ENCODE results near the gene GRID1. TPM values are rescaled to one million over a fixed set of nuclear protein-coding genes. Genes with fewer than 3 reads are reported as not detected.
"Not testable (repeated sequence)": the region's sequence is repeated elsewhere in the genome, so short reads cannot be mapped to it uniquely, and the experiment has no call there.

GRID1 gene
- total and polyA plus RNA-seq, 5 donors from 2014 or later, result not detected

- Mint-ChIP-seq H3K27ac (no peak overlapping the region), H3K9me3 (no peaks in the 10 kb centered on the region), H3K4me1 (no peaks in the 10 kb centered on the region), H3K36me3 (no peaks in the 10 kb centered on the region), H3K4me3 (no peak overlapping the region), H3K27me3 (no peaks in the 10 kb centered on the region)
- H3K4me1 ChIP-seq (ENCODE audit: control insufficient read depth, insufficient read depth, low read length, poor library complexity, severe bottlenecking), result no peaks in the 10 kb centered on the region
- H3K27ac ChIP-seq (ENCODE audit: insufficient read depth, low read length, poor library complexity, severe bottlenecking), result no peak overlapping the region
- H3K4me3 ChIP-seq (ENCODE audit: low read depth, low read length), result no peak overlapping the region
- no peak for DNase-seq
- H3K27me3 ChIP-seq (ENCODE audit: control insufficient read depth, insufficient read depth, low read length), result no peaks in the 10 kb centered on the region
- H3K36me3 ChIP-seq (ENCODE audit: control insufficient read depth, insufficient read depth, low read length), result no peaks in the 10 kb centered on the region
- no peaks in the 10 kb centered on the region for H3K9me3 ChIP-seq (ENCODE audit: control insufficient read depth in 2 of 2, low read length in 2 of 2)
- ATAC-seq (ENCODE audit: low read depth in 2 of 2), result no peak
Observed at GRCh38 chr10:86082556-86082955, 284.0 kb downstream of the GRID1 start.

GRCh38 chr10:86079088-86079487 is 287.5 kb downstream of the GRID1 start:
- no peaks in the 10 kb centered on the region for H3K36me3 Mint-ChIP-seq
- peak in 1 of 3 donors; percentile 24 for DNase-seq
- Histone ChIP-seq H3K36me3 (ENCODE audit: control insufficient read depth, insufficient read depth, low read length) (no peaks in the 10 kb centered on the region), H3K9me3 (ENCODE audit: control insufficient read depth in 2 of 2, low read length in 2 of 2) (no peaks in the 10 kb centered on the region), H3K27ac (ENCODE audit: insufficient read depth, low read length, poor library complexity, severe bottlenecking) (no peak overlapping the region), H3K4me1 (ENCODE audit: control insufficient read depth, insufficient read depth, low read length, poor library complexity, severe bottlenecking) (no peaks in the 10 kb centered on the region), H3K4me3 (ENCODE audit: low read depth, low read length) (no peak overlapping the region), H3K27me3 (ENCODE audit: control insufficient read depth, insufficient read depth, low read length) (no peaks in the 10 kb centered on the region)
- H3K9me3 Mint-ChIP-seq, result peaks cover 0 to 2% (median 0%) of the 10 kb centered on the region in 7 donors
- no peak overlapping the region for H3K4me3 Mint-ChIP-seq
- H3K4me1 Mint-ChIP-seq, result peaks cover 0 to 4% (median 0%) of the 10 kb centered on the region in 4 donors
- H3K27ac Mint-ChIP-seq, result no peak overlapping the region
- ATAC-seq (ENCODE audit: low read depth in 2 of 2), result no peak
- no peaks in the 10 kb centered on the region for H3K27me3 Mint-ChIP-seq

GRCh38 chr10:86078639-86079035 is 288.0 kb downstream of the GRID1 start:
- Histone ChIP-seq H3K9me3 (ENCODE audit: control insufficient read depth in 2 of 2, low read length in 2 of 2) (no peaks in the 10 kb centered on the region), H3K27ac (ENCODE audit: insufficient read depth, low read length, poor library complexity, severe bottlenecking) (no peak overlapping the region), H3K27me3 (ENCODE audit: control insufficient read depth, insufficient read depth, low read length) (no peaks in the 10 kb centered on the region), H3K36me3 (ENCODE audit: control insufficient read depth, insufficient read depth, low read length) (no peaks in the 10 kb centered on the region), H3K4me3 (ENCODE audit: low read depth, low read length) (no peak overlapping the region), H3K4me1 (ENCODE audit: control insufficient read depth, insufficient read depth, low read length, poor library complexity, severe bottlenecking) (no peaks in the 10 kb centered on the region)
- no peak overlapping the region for H3K27ac Mint-ChIP-seq
- ATAC-seq (ENCODE audit: low read depth in 2 of 2) (no peak), DNase-seq (no peak)
- no peaks in the 10 kb centered on the region for H3K27me3 Mint-ChIP-seq
- H3K9me3 Mint-ChIP-seq, result peaks cover 0 to 2% (median 0%) of the 10 kb centered on the region in 7 donors
- peaks cover 0 to 4% (median 0%) of the 10 kb centered on the region in 4 donors for H3K4me1 Mint-ChIP-seq
- H3K4me3 Mint-ChIP-seq, result no peak overlapping the region
- H3K36me3 Mint-ChIP-seq, result no peaks in the 10 kb centered on the region

GRCh38 chr10:86077871-86078638 is 288.5 kb downstream of the GRID1 start:
- Histone ChIP-seq H3K27me3 (ENCODE audit: control insufficient read depth, insufficient read depth, low read length) (no peaks in the 10 kb centered on the region), H3K4me3 (ENCODE audit: low read depth, low read length) (no peak overlapping the region), H3K36me3 (ENCODE audit: control insufficient read depth, insufficient read depth, low read length) (no peaks in the 10 kb centered on the region), H3K4me1 (ENCODE audit: control insufficient read depth, insufficient read depth, low read length, poor library complexity, severe bottlenecking) (no peaks in the 10 kb centered on the region), H3K27ac (ENCODE audit: insufficient read depth, low read length, poor library complexity, severe bottlenecking) (no peak overlapping the region), H3K9me3 (ENCODE audit: control insufficient read depth in 2 of 2, low read length in 2 of 2) (no peaks in the 10 kb centered on the region)
- H3K4me1 Mint-ChIP-seq, result peaks cover 0 to 4% (median 0%) of the 10 kb centered on the region in 4 donors
- ATAC-seq (ENCODE audit: low read depth in 2 of 2), result no peak
- no peaks in the 10 kb centered on the region for H3K27me3 Mint-ChIP-seq
- no peak overlapping the region for H3K4me3 Mint-ChIP-seq
- H3K9me3 Mint-ChIP-seq, result peaks cover 0 to 2% (median 0%) of the 10 kb centered on the region in 7 donors
- no peaks in the 10 kb centered on the region for H3K36me3 Mint-ChIP-seq
- no peak overlapping the region for H3K27ac Mint-ChIP-seq
- no peak for DNase-seq

- no peaks in the 10 kb centered on the region for H3K36me3 Mint-ChIP-seq
- ATAC-seq (ENCODE audit: low read depth in 2 of 2) (no peak), DNase-seq (no peak)
Observed at GRCh38 chr10:86077271-86077670, 289.3 kb downstream of the GRID1 start.

GRCh38 chr10:86076497-86076896 is 290.1 kb downstream of the GRID1 start:
- DNase-seq, result not testable (repeated sequence)

More at GRCh38 chr10:86077271-86077670, 289.3 kb downstream of the GRID1 start:
- H3K27me3 Mint-ChIP-seq, result no peaks in the 10 kb centered on the region
- Histone ChIP-seq H3K27me3 (ENCODE audit: control insufficient read depth, insufficient read depth, low read length) (no peaks in the 10 kb centered on the region), H3K27ac (ENCODE audit: insufficient read depth, low read length, poor library complexity, severe bottlenecking) (no peak overlapping the region), H3K36me3 (ENCODE audit: control insufficient read depth, insufficient read depth, low read length) (no peaks in the 10 kb centered on the region), H3K9me3 (ENCODE audit: control insufficient read depth in 2 of 2, low read length in 2 of 2) (no peaks in the 10 kb centered on the region), H3K4me3 (ENCODE audit: low read depth, low read length) (no peak overlapping the region), H3K4me1 (ENCODE audit: control insufficient read depth, insufficient read depth, low read length, poor library complexity, severe bottlenecking) (no peaks in the 10 kb centered on the region)
- no peak overlapping the region for H3K27ac Mint-ChIP-seq
- H3K4me3 Mint-ChIP-seq, result no peak overlapping the region
- peaks cover 0 to 2% (median 0%) of the 10 kb centered on the region in 7 donors for H3K9me3 Mint-ChIP-seq
- peaks cover 0 to 4% (median 0%) of the 10 kb centered on the region in 4 donors for H3K4me1 Mint-ChIP-seq

GRCh38 chr10:86075512-86075911 is 291.1 kb downstream of the GRID1 start:
- H3K4me3 Mint-ChIP-seq, result no peak overlapping the region
- no peak for DNase-seq
- ATAC-seq (ENCODE audit: low read depth in 2 of 2), result no peak

More at GRCh38 chr10:86076497-86076896, 290.1 kb downstream of the GRID1 start:
- H3K4me1 ChIP-seq (ENCODE audit: control insufficient read depth, insufficient read depth, low read length, poor library complexity, severe bottlenecking); H3K27me3 Mint-ChIP-seq; H3K36me3 ChIP-seq (ENCODE audit: control insufficient read depth, insufficient read depth, low read length); H3K36me3 Mint-ChIP-seq; H3K9me3 Mint-ChIP-seq; H3K27ac ChIP-seq (ENCODE audit: insufficient read depth, low read length, poor library complexity, severe bottlenecking); H3K27me3 ChIP-seq (ENCODE audit: control insufficient read depth, insufficient read depth, low read length); ATAC-seq (ENCODE audit: low read depth in 2 of 2); H3K9me3 ChIP-seq (ENCODE audit: control insufficient read depth in 2 of 2, low read length in 2 of 2); H3K4me3 ChIP-seq (ENCODE audit: low read depth, low read length); H3K27ac Mint-ChIP-seq; H3K4me3 Mint-ChIP-seq; H3K4me1 Mint-ChIP-seq: not testable (repeated sequence)

GRCh38 chr10:86074294-86074693 is 292.3 kb downstream of the GRID1 start:
- Mint-ChIP-seq H3K4me3 (no peak overlapping the region), H3K27ac (no peak overlapping the region), H3K4me1 (peaks cover 0 to 4% (median 0%) of the 10 kb centered on the region in 4 donors), H3K9me3 (peaks cover 0 to 2% (median 0%) of the 10 kb centered on the region in 7 donors), H3K27me3 (no peaks in the 10 kb centered on the region), H3K36me3 (no peaks in the 10 kb centered on the region)
- Histone ChIP-seq H3K27ac (ENCODE audit: insufficient read depth, low read length, poor library complexity, severe bottlenecking) (no peak overlapping the region), H3K9me3 (ENCODE audit: control insufficient read depth in 2 of 2, low read length in 2 of 2) (no peaks in the 10 kb centered on the region), H3K4me1 (ENCODE audit: control insufficient read depth, insufficient read depth, low read length, poor library complexity, severe bottlenecking) (no peaks in the 10 kb centered on the region), H3K27me3 (ENCODE audit: control insufficient read depth, insufficient read depth, low read length) (no peaks in the 10 kb centered on the region), H3K36me3 (ENCODE audit: control insufficient read depth, insufficient read depth, low read length) (no peaks in the 10 kb centered on the region), H3K4me3 (ENCODE audit: low read depth, low read length) (no peak overlapping the region)
- ATAC-seq (ENCODE audit: low read depth in 2 of 2) (no peak), DNase-seq (no peak)

More at GRCh38 chr10:86075512-86075911, 291.1 kb downstream of the GRID1 start:
- Histone ChIP-seq H3K36me3 (ENCODE audit: control insufficient read depth, insufficient read depth, low read length) (no peaks in the 10 kb centered on the region), H3K27me3 (ENCODE audit: control insufficient read depth, insufficient read depth, low read length) (no peaks in the 10 kb centered on the region), H3K9me3 (ENCODE audit: control insufficient read depth in 2 of 2, low read length in 2 of 2) (no peaks in the 10 kb centered on the region), H3K4me1 (ENCODE audit: control insufficient read depth, insufficient read depth, low read length, poor library complexity, severe bottlenecking) (no peaks in the 10 kb centered on the region), H3K4me3 (ENCODE audit: low read depth, low read length) (no peak overlapping the region), H3K27ac (ENCODE audit: insufficient read depth, low read length, poor library complexity, severe bottlenecking) (no peak overlapping the region)
- H3K4me1 Mint-ChIP-seq, result peaks cover 0 to 4% (median 0%) of the 10 kb centered on the region in 4 donors
- no peak overlapping the region for H3K27ac Mint-ChIP-seq
- peaks cover 0 to 2% (median 0%) of the 10 kb centered on the region in 7 donors for H3K9me3 Mint-ChIP-seq
- H3K36me3 Mint-ChIP-seq, result no peaks in the 10 kb centered on the region
- no peaks in the 10 kb centered on the region for H3K27me3 Mint-ChIP-seq

Measured in CD4-positive, CD25-positive, alpha-beta regulatory T cell (primary cell).